GM18498 (cell line): ENCODE data around the gene C6orf141.
A peak's percentile ranks its signal among the peaks of the same experiment; 100 is the strongest.

Experiments
- ATAC-seq: cut with Tn5 transposase; IDR thresholded peaks from one replicate; pipeline ENCODE4 v1.9.1; 2021; ENCODE audit warnings: mild to moderate bottlenecking, moderate library complexity; ENCODE audit not compliant: unreplicated experiment

C6orf141 gene

GRCh38 chr6:49535795-49536194 lies 14.7 kb upstream of the C6orf141 start:
- ATAC-seq, result no peak

GRCh38 chr6:49539102-49539501 lies 11.4 kb upstream of the C6orf141 start:
- no peak for ATAC-seq

- ATAC-seq, result no peak
These were observed 9.9 kb upstream of the C6orf141 start for GRCh38 chr6:49540614-49541013.

- ATAC-seq, result no peak
These were observed 9.2 kb upstream of the C6orf141 start for GRCh38 chr6:49541210-49541724.

GRCh38 chr6:49541936-49542335 lies 8.5 kb upstream of the C6orf141 start:
- no peak for ATAC-seq

GRCh38 chr6:49543087-49543858 lies 7.2 kb upstream of the C6orf141 start:
- no peak for ATAC-seq

GRCh38 chr6:49546331-49546730 lies 4.1 kb upstream of the C6orf141 start:
- ATAC-seq, result no peak

GRCh38 chr6:49548613-49549304 lies 1.7 kb upstream of the C6orf141 start:
- ATAC-seq, result no peak

- no peak for ATAC-seq
These were observed 577 bp upstream of the C6orf141 start for GRCh38 chr6:49549691-49550491.

- ATAC-seq, result peak; percentile 40
These were observed 804 bp downstream of the C6orf141 start for GRCh38 chr6:49551078-49551865.

- ATAC-seq, result peak; percentile 54
These were observed 1.3 kb downstream of the C6orf141 start for GRCh38 chr6:49551866-49552129.

- no peak for ATAC-seq
These were observed 2.1 kb downstream of the C6orf141 start for GRCh38 chr6:49552596-49552995.

- ATAC-seq, result no peak
These were observed 2.9 kb downstream of the C6orf141 start for GRCh38 chr6:49553384-49553783.

GRCh38 chr6:49555951-49556350 lies 5.5 kb downstream of the C6orf141 start:
- ATAC-seq, result no peak

- no peak for ATAC-seq
These were observed 6.0 kb downstream of the C6orf141 start for GRCh38 chr6:49556429-49556837.

- no peak for ATAC-seq
These were observed 6.7 kb downstream of the C6orf141 start for GRCh38 chr6:49557177-49557576.

- ATAC-seq, result no peak
These were observed 7.8 kb downstream of the C6orf141 start for GRCh38 chr6:49558238-49558637.

- ATAC-seq, result no peak
These were observed 12.8 kb downstream of the C6orf141 start for GRCh38 chr6:49563006-49563886.

GRCh38 chr6:49564552-49564951 lies 14.1 kb downstream of the C6orf141 start:
- no peak for ATAC-seq

- ATAC-seq, result no peak
These were observed 14.8 kb downstream of the C6orf141 start for GRCh38 chr6:49565261-49565660.
